HFF-Myc (cell line): Measurements from ENCODE around the gene CELF4.

ENCODE experiments used
- DNase-seq: peaks from one replicate; pipeline ENCODE4 v3.0.0-alpha.2; 2011; ENCODE audit warnings: low read depth; ENCODE audit errors: extremely low read depth
- H3K4me3 ChIP-seq: replicated peaks from 2 replicates; pipeline ENCODE4 v1.5.1; 2011; ENCODE audit warnings: low read depth, mild to moderate bottlenecking, control low read depth, low read length
- CTCF ChIP-seq: IDR thresholded peaks from 2 replicates; pipeline ENCODE4 v1.5.1; 2012; ENCODE audit warnings: mild to moderate bottlenecking, low read depth, low read length, control low read depth; ENCODE audit errors: missing control alignments

CELF4 gene

GRCh38 chr18:37385846-37386778 is 179.5 kb downstream of the CELF4 start:
- no peak for DNase-seq
- no peak overlapping the region for H3K4me3 ChIP-seq
- TF ChIP-seq CTCF, result peak; percentile 44

GRCh38 chr18:37383846-37384595 is 181.6 kb downstream of the CELF4 start:
- H3K4me3 ChIP-seq, result no peak overlapping the region
- TF ChIP-seq CTCF, result no peak
- no peak for DNase-seq

GRCh38 chr18:37383036-37383785 is 182.4 kb downstream of the CELF4 start:
- no peak for TF ChIP-seq CTCF
- H3K4me3 ChIP-seq, result no peak overlapping the region
- DNase-seq, result no peak

GRCh38 chr18:37381554-37381953 is 184.0 kb downstream of the CELF4 start:
- H3K4me3 ChIP-seq, result no peak overlapping the region
- no peak for TF ChIP-seq CTCF
- DNase-seq, result no peak

- no peak for DNase-seq
- TF ChIP-seq CTCF, result no peak
- H3K4me3 ChIP-seq, result no peak overlapping the region
Observed at GRCh38 chr18:37380546-37381110, 185.0 kb downstream of the CELF4 start.

- H3K4me3 ChIP-seq, result no peak overlapping the region
- no peak for DNase-seq
- no peak for TF ChIP-seq CTCF
Observed at GRCh38 chr18:37378336-37379010, 187.1 kb downstream of the CELF4 start.
